SK-N-SH treated with all-trans-retinoic acid at 6 μM for 48 hours (cell line): ENCODE measurements around the gene BABAM2.

Experiments used
- ATAC-seq: fragments of 200-7000 bp; cut with Tn5 transposase; 3 replicates; pipeline ENCODE4 v1.9.1; 2020; ENCODE audit warnings: mild to moderate bottlenecking, moderate library complexity
- ARNTL ChIP-seq: fragments of 450-650 bp; formaldehyde crosslinking; IDR thresholded peaks from 2 replicates; pipeline ENCODE4 v1.5.0; 2020; ENCODE audit warnings: low read depth, mild to moderate bottlenecking, moderate library complexity, borderline replicate concordance
- BACH2 ChIP-seq: fragments of 250-450 bp; sonication (Bioruptor Pico); IDR thresholded peaks from 2 replicates; pipeline ENCODE4 v1.9.0; 2021; ENCODE audit warnings: mild to moderate bottlenecking, borderline replicate concordance
- CSDC2 ChIP-seq: fragments of 250-450 bp; sonication (Bioruptor Pico); IDR thresholded peaks from 2 replicates; pipeline ENCODE4 v1.5.0; 2020; ENCODE audit warnings: mild to moderate bottlenecking, moderate library complexity
- ESRRG ChIP-seq: fragments of 250-450 bp; sonication (Bioruptor Pico); IDR thresholded peaks from 2 replicates; pipeline ENCODE4 v1.6.1; 2021; ENCODE audit warnings: mild to moderate bottlenecking
- GLIS3 ChIP-seq: fragments of 250-450 bp; sonication (Bioruptor Pico); IDR thresholded peaks from 2 replicates; pipeline ENCODE4 v1.5.0; 2020; ENCODE audit warnings: mild to moderate bottlenecking, moderate library complexity
- ISL1 ChIP-seq: fragments of 250-450 bp; sonication (Bioruptor Pico); IDR thresholded peaks from 2 replicates; pipeline ENCODE4 v2.1.2; 2022; ENCODE audit warnings: mild to moderate bottlenecking, moderate library complexity
- OSR1 ChIP-seq: fragments of 250-450 bp; sonication (Bioruptor Pico); IDR thresholded peaks from 2 replicates; pipeline ENCODE4 v1.8.0; 2022; ENCODE audit warnings: moderate library complexity, mild to moderate bottlenecking, inconsistent platforms
- POU6F1 ChIP-seq: fragments of 250-450 bp; sonication (Bioruptor Pico); IDR thresholded peaks from 2 replicates; pipeline ENCODE4 v1.8.0; 2021; ENCODE audit warnings: low read depth, mild to moderate bottlenecking, moderate library complexity, borderline replicate concordance
- RARB ChIP-seq: fragments of 250-450 bp; sonication (Bioruptor Pico); IDR thresholded peaks from 2 replicates; pipeline ENCODE4 v1.8.0; 2021; ENCODE audit warnings: mild to moderate bottlenecking, moderate library complexity
- TCF4 ChIP-seq: fragments of 250-450 bp; sonication (Bioruptor Pico); IDR thresholded peaks from 2 replicates; pipeline ENCODE4 v1.8.0; 2021; ENCODE audit warnings: mild to moderate bottlenecking, moderate library complexity, borderline replicate concordance
- TOX ChIP-seq: fragments of 250-450 bp; sonication (Bioruptor Pico); IDR thresholded peaks from 2 replicates; pipeline ENCODE4 v1.8.0; 2021; ENCODE audit warnings: mild to moderate bottlenecking, moderate library complexity, borderline replicate concordance
- TSHZ2 ChIP-seq: fragments of 250-450 bp; sonication (Bioruptor Pico); IDR thresholded peaks from 2 replicates; pipeline ENCODE4 v1.5.0; 2020; ENCODE audit warnings: mild to moderate bottlenecking, moderate library complexity
- ZC3H10 ChIP-seq: fragments of 250-450 bp; sonication (Bioruptor Pico); IDR thresholded peaks from 2 replicates; pipeline ENCODE4 v1.5.1; 2021; ENCODE audit warnings: mild to moderate bottlenecking, moderate library complexity
- ZFP3 ChIP-seq: fragments of 250-450 bp; sonication (Bioruptor Pico); IDR thresholded peaks from 2 replicates; pipeline ENCODE4 v1.5.0; 2020; ENCODE audit warnings: mild to moderate bottlenecking, moderate library complexity
- ZFP30 ChIP-seq: fragments of 450-650 bp; formaldehyde crosslinking; IDR thresholded peaks from 2 replicates; pipeline ENCODE4 v1.5.0; 2022; ENCODE audit warnings: mild to moderate bottlenecking, moderate library complexity
- ZNF565 ChIP-seq: fragments of 450-650 bp; formaldehyde crosslinking; conservative IDR thresholded peaks from 2 replicates; pipeline ENCODE4 v1.5.0; 2020; ENCODE audit warnings: low read depth, mild to moderate bottlenecking, moderate library complexity
- ZNF70 ChIP-seq: fragments of 450-650 bp; formaldehyde crosslinking; IDR thresholded peaks from 2 replicates; pipeline ENCODE4 v1.5.0; 2020; ENCODE audit warnings: mild to moderate bottlenecking, moderate library complexity
- ZNF8 ChIP-seq: fragments of 450-650 bp; formaldehyde crosslinking; IDR thresholded peaks from 2 replicates; pipeline ENCODE4 v1.5.0; 2020; ENCODE audit warnings: mild to moderate bottlenecking, moderate library complexity
- TF ChIP-seq, protein P1 (sequence below): fragments of 250-450 bp; sonication (Bioruptor Pico); IDR thresholded peaks from 2 replicates; pipeline ENCODE4 v1.8.0; 2020; ENCODE audit warnings: mild to moderate bottlenecking, moderate library complexity, borderline replicate concordance
- TF ChIP-seq, protein P2 (sequence below): fragments of 250-450 bp; sonication (Bioruptor Pico); IDR thresholded peaks from 2 replicates; pipeline ENCODE4 v1.5.1; 2021; ENCODE audit warnings: mild to moderate bottlenecking, moderate library complexity

BABAM2 gene

GRCh38 chr2:27954221-27954673, 63.7 kb downstream of the BABAM2 start:
- no peak for TF ChIP-seq ZNF8 (CRISPR knock-in tag)
- TF ChIP-seq ZFP3 (CRISPR knock-in tag) = peak; percentile 24; the same call in 1 of the 2 replicates
- peak; percentile 68 for ATAC-seq

DNA sequence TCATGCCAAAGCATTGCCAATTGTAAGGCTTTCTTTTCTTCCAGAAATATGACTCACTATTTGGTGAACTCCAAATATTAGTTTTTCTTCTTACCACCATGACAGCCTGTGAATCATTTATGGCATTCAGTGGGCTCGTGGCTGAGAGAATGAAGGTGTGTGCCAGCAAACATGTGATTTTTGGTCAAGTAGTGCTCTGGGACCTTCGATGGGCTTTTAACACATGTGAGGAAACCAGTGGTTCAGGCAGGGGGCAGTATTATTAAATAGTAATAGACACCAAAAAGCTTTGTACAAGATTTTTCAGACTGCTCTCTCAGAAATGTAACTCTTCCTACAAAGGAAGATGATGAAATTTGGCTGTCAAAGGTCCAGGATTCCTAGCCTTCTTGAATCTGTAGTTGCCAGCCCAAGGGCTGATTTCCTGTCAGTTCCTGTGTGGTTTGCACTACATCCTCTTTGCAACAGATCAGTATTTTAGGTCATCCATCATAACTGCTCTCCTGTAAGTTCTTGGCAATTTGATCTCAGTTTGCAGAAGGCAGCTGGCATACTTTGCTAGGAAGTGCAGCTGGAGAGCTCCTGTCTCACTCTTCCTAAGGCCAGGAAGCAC, 64.3 kb downstream of the BABAM2 start:
- TF ChIP-seq RARB (CRISPR knock-in tag) (no peak), ZNF565 (0 out of 2 replicates have a peak, but pooled peaks have one; percentile 29), GLIS3 (CRISPR knock-in tag) (no peak), ZFP3 (CRISPR knock-in tag) (0 out of 2 replicates have a peak, but pooled peaks have one; percentile 28), POU6F1 (CRISPR knock-in tag) (0 out of 2 replicates have a peak, but pooled peaks have one; percentile 48), ISL1 (CRISPR knock-in tag) (peak; percentile 73)
- ATAC-seq = peak; percentile 84

GRCh38 chr2:27955384-27956161, 65.0 kb downstream of the BABAM2 start:
- TF ChIP-seq, protein P1, sequence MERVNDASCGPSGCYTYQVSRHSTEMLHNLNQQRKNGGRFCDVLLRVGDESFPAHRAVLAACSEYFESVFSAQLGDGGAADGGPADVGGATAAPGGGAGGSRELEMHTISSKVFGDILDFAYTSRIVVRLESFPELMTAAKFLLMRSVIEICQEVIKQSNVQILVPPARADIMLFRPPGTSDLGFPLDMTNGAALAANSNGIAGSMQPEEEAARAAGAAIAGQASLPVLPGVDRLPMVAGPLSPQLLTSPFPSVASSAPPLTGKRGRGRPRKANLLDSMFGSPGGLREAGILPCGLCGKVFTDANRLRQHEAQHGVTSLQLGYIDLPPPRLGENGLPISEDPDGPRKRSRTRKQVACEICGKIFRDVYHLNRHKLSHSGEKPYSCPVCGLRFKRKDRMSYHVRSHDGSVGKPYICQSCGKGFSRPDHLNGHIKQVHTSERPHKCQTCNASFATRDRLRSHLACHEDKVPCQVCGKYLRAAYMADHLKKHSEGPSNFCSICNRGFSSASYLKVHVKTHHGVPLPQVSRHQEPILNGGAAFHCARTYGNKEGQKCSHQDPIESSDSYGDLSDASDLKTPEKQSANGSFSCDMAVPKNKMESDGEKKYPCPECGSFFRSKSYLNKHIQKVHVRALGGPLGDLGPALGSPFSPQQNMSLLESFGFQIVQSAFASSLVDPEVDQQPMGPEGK (CRISPR knock-in tag) = no peak
- TF ChIP-seq ZNF565 (no peak), ZC3H10 (CRISPR knock-in tag) (no peak), GLIS3 (CRISPR knock-in tag) (no peak), ZNF70 (CRISPR knock-in tag) (no peak), ESRRG (CRISPR knock-in tag) (no peak), ZNF8 (CRISPR knock-in tag) (no peak), BACH2 (CRISPR knock-in tag) (no peak), ISL1 (CRISPR knock-in tag) (no peak), OSR1 (CRISPR knock-in tag) (no peak), TOX (CRISPR knock-in tag) (no peak), CSDC2 (CRISPR knock-in tag) (no peak)
- TF ChIP-seq, all 23 proteins: peak for 0
- ATAC-seq = peak; percentile 2; the same call in 1 of the 3 replicates

- TF ChIP-seq ZNF70 (CRISPR knock-in tag) = no peak
- no peak for TF ChIP-seq ZFP30 (CRISPR knock-in tag)
- no peak for TF ChIP-seq CSDC2 (CRISPR knock-in tag)
- no peak for TF ChIP-seq POU6F1 (CRISPR knock-in tag)
- TF ChIP-seq, protein P2, sequence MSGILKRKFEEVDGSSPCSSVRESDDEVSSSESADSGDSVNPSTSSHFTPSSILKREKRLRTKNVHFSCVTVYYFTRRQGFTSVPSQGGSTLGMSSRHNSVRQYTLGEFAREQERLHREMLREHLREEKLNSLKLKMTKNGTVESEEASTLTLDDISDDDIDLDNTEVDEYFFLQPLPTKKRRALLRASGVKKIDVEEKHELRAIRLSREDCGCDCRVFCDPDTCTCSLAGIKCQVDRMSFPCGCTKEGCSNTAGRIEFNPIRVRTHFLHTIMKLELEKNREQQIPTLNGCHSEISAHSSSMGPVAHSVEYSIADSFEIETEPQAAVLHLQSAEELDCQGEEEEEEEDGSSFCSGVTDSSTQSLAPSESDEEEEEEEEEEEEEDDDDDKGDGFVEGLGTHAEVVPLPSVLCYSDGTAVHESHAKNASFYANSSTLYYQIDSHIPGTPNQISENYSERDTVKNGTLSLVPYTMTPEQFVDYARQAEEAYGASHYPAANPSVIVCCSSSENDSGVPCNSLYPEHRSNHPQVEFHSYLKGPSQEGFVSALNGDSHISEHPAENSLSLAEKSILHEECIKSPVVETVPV = no peak
- no peak for TF ChIP-seq TSHZ2 (CRISPR knock-in tag)
- no peak for TF ChIP-seq TCF4
- no peak for TF ChIP-seq ZC3H10 (CRISPR knock-in tag)
- TF ChIP-seq ARNTL = no peak
- no peak for TF ChIP-seq ZNF8 (CRISPR knock-in tag)
- TF ChIP-seq TOX (CRISPR knock-in tag) = no peak
- TF ChIP-seq OSR1 (CRISPR knock-in tag) = no peak
- no peak for ATAC-seq
These were observed 66.4 kb downstream of the BABAM2 start for GRCh38 chr2:27956888-27957287.
